Measurements from ENCODE around the gene UGT2B17.

DNA sequence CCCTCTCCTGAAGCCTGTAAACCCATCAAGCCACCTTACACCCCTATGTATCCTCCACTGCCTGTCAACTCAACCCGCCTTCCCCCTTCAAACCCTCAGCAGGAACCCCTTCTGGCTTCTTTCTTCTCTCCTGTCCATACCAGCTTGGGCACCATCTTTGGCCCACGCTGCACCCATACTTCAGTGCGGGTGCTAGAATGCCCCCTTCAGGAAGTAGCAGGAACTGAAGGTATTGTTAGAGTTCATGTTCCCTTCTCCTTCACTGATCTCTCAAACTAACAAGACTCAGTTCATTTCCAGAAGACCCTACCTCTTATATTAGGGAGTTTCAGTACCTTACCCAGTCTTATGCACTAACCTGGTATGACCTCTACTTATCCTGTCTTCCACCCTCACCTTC is 1.5 kb upstream of the UGT2B17 start:
- TF ChIP-seq CTCF (IDR thresholded peaks at IDR 0.05), result no peak
- TF ChIP-seq POLR2A (IDR thresholded peaks at IDR 0.05), result no peak
